Endothelial cell of umbilical vein (primary cell): Measurements from ENCODE around the gene OSTC. TPM values are rescaled to one million over a fixed set of nuclear protein-coding genes. Genes with fewer than 3 reads are reported as not detected.

Experiments
- BruUV-seq: library from RNA; stranded (reverse); fragments of 400-500 nt; replicated peaks from 2 replicates; lab custom pipeline; 2021; lab: Mats Ljungman, UMichigan
- CTCF ChIA-PET: fragments of 300-600, 350-600 bp; sonication (Branson Sonifier 250); formaldehyde crosslinking; loops from one replicate; lab custom pipeline; 2021; ENCODE audit warnings: antibody characterized with exemption, inconsistent platforms; lab: Charles Lee
- POLR2A ChIA-PET: fragments of 300-600, 350-600 bp; sonication (Branson Sonifier 250); formaldehyde crosslinking; loops from one replicate; lab custom pipeline; 2021; ENCODE audit warnings: antibody characterized with exemption, inconsistent platforms; lab: Charles Lee
- DNase-seq: peaks from one replicate; pipeline ENCODE4 v3.0.0-alpha.2; 2011; ENCODE audit warnings: low read depth, low spot score
- FAIRE-seq: peaks from 2 replicates; lab custom pipeline; 2011; peaks lifted over from hg19 to GRCh38; lab: Jason Lieb, UNC
- H2AFZ ChIP-seq: 2 replicates; pipeline ENCODE4 v1.6.0; 2012; ENCODE audit warnings: low read depth, low read length, control low read depth, inconsistent platforms
- H3K27ac ChIP-seq: 2 replicates; pipeline ENCODE4 v1.5.1; 2011; ENCODE audit warnings: low read depth, mild to moderate bottlenecking, control low read depth, low read length, moderate library complexity; ENCODE audit not compliant: insufficient read depth
- H3K27me3 ChIP-seq, 2 experiments: 2 replicates each; pipeline versions ENCODE4 v1.6.0 to v1.6.1; 2011; ENCODE audit warnings: low read length in 2 of 2, mixed read lengths in 1 of 2; ENCODE audit not compliant: control insufficient read depth in 2 of 2, insufficient read depth in 2 of 2
- H3K36me3 ChIP-seq, 2 experiments: 2 replicates in 1 of 2; 3 replicates in 1 of 2; pipeline ENCODE4 v1.5.1; 2011; ENCODE audit warnings: low read length in 2 of 2, mild to moderate bottlenecking in 1 of 2, moderate library complexity in 1 of 2; ENCODE audit not compliant: control insufficient read depth in 2 of 2, insufficient read depth in 2 of 2; ENCODE audit errors: extremely low read depth in 1 of 2
- H3K4me1 ChIP-seq: 3 replicates; pipeline ENCODE4 v1.5.1; 2011; ENCODE audit warnings: mild to moderate bottlenecking, low read length; ENCODE audit not compliant: control insufficient read depth, insufficient read depth; ENCODE audit errors: extremely low read depth
- H3K4me2 ChIP-seq: 2 replicates; pipeline ENCODE4 v1.6.1; 2011; ENCODE audit warnings: low read length, control low read depth, mixed read lengths; ENCODE audit not compliant: insufficient read depth
- H3K4me3 ChIP-seq, 3 experiments: fragments of 200-600 bp in 1 of 3; sonication (generic), shearing (Covaris generic) in 1 of 3; replicated peaks in 1 of 3; 2 replicates each; pipeline ENCODE4 v1.5.1; 2011 to 2016; ENCODE audit warnings: control low read depth in 3 of 3, low read length in 3 of 3, mild to moderate bottlenecking in 2 of 3, inconsistent platforms in 1 of 3, low read depth in 1 of 3, moderate library complexity in 1 of 3; ENCODE audit not compliant: insufficient read depth in 1 of 3
- H3K79me2 ChIP-seq: 2 replicates; pipeline ENCODE4 v1.6.0; 2012; ENCODE audit warnings: low read length, inconsistent platforms; ENCODE audit not compliant: control insufficient read depth, insufficient read depth
- H3K9ac ChIP-seq: replicated peaks from 2 replicates; pipeline ENCODE3; 2011; ENCODE audit warnings: low read length, control low read depth; ENCODE audit not compliant: insufficient read depth; ENCODE audit errors: extremely low read depth
- H3K9me1 ChIP-seq: replicated peaks from 3 replicates; pipeline ENCODE4 v1.6.0; 2011; ENCODE audit warnings: mild to moderate bottlenecking, low read length; ENCODE audit not compliant: control insufficient read depth, insufficient read depth; ENCODE audit errors: extremely low read depth
- H3K9me3 ChIP-seq: replicated peaks from 2 replicates; pipeline ENCODE4 v1.5.1; 2012; ENCODE audit warnings: low read length, inconsistent platforms; ENCODE audit not compliant: control insufficient read depth, insufficient read depth
- H4K20me1 ChIP-seq: replicated peaks from 2 replicates; pipeline ENCODE3; 2011; ENCODE audit warnings: mild to moderate bottlenecking, low read length; ENCODE audit not compliant: control insufficient read depth, insufficient read depth; ENCODE audit errors: extremely low read depth
- CTCF ChIP-seq, 2 donors: IDR thresholded peaks; 1 replicate in 1 of 2; 2 replicates in 1 of 2; pipeline ENCODE4 v1.5.1; 2011; ENCODE audit warnings: low read length in 2 of 2, mild to moderate bottlenecking in 2 of 2, moderate library complexity in 2 of 2, control low read depth in 1 of 2, inconsistent platforms in 1 of 2, low read depth in 1 of 2; ENCODE audit not compliant: insufficient read depth in 1 of 2; ENCODE audit errors: extremely low read depth in 1 of 2
- EZH2 ChIP-seq: IDR thresholded peaks from 2 replicates; pipeline ENCODE4 v1.6.1; 2012; ENCODE audit warnings: borderline replicate concordance, low read depth, mild to moderate bottlenecking, moderate library complexity, low read length, inconsistent platforms; ENCODE audit not compliant: severe bottlenecking
- FOS ChIP-seq: IDR thresholded peaks from 2 replicates; pipeline ENCODE4 v1.6.1; 2011; ENCODE audit warnings: mild to moderate bottlenecking, low read length, moderate library complexity, borderline replicate concordance; ENCODE audit not compliant: insufficient read depth
- GATA2 ChIP-seq: IDR thresholded peaks from 2 replicates; pipeline ENCODE4 v1.7.0; 2011; ENCODE audit warnings: low read depth, mild to moderate bottlenecking, moderate library complexity, mixed read lengths, low read length; ENCODE audit not compliant: insufficient read length, insufficient read depth
- JUN ChIP-seq: IDR thresholded peaks from 2 replicates; pipeline ENCODE4 v1.6.1; 2011; ENCODE audit warnings: borderline replicate concordance, low read depth; ENCODE audit not compliant: insufficient read length, insufficient read depth
- MAX ChIP-seq: IDR thresholded peaks from 2 replicates; pipeline ENCODE4 v1.6.1; 2011; ENCODE audit not compliant: insufficient read depth, insufficient read length
- MYC ChIP-seq: IDR thresholded peaks from one replicate; pipeline ENCODE4 v1.6.1; 2011; ENCODE audit warnings: mild to moderate bottlenecking, low read depth, low read length
- POLR2A ChIP-seq: IDR thresholded peaks from 2 replicates; pipeline ENCODE4 v1.6.1; 2012; ENCODE audit warnings: low read depth, mild to moderate bottlenecking, control low read depth, low read length
- POLR2AphosphoS5 ChIP-seq: IDR thresholded peaks from 2 replicates; pipeline ENCODE4 v1.6.1; 2012; ENCODE audit warnings: low read depth, mild to moderate bottlenecking, control low read depth, low read length, moderate library complexity; ENCODE audit not compliant: insufficient read depth
- dilution Hi-C: fragments of 300-500 bp; cut with MboI; formaldehyde crosslinking; loops from one replicate; pipeline ENCODE4 v1.15.0; 2019; ENCODE audit warnings: low sequenced_read_pairs; ENCODE audit not compliant: extremely low pct_ligation_motif_present
- intact Hi-C: fragments of 100-400 bp; cut with micrococcal nuclease; formaldehyde crosslinking; loops from one replicate; pipeline ENCODE4 v1.10.0; 2022
- polyA plus RNA-seq, 4 experiments: library from polyadenylated mRNA; depleted of rRNA in 3 of 4; stranded (reverse) in 3 of 4; unstranded in 1 of 4; fragments of >200 nt; gene quantifications; 2 replicates each; pipeline versions ENCODE4 v1.2.1 to v1.2.3, GENCODE V29; 2011 to 2012; ENCODE audit warnings: missing spikeins in 1 of 4
- total RNA-seq: library from RNA; stranded (reverse); gene quantifications from 2 replicates; pipeline ENCODE4 v1.2.3, GENCODE V29; 2021

The OSTC gene
- total and polyA plus RNA-seq, 2 donors (not counting 3 experiments of a cell fraction or from before 2014, with no cell fraction given) = 196 to 310 TPM

- POLR2A ChIA-PET = interaction anchor here (1.0 to 1.8 kb wide), 2 partner anchors 22 kb away, joined by 3 to 14 read pairs; partner anchors contain the start of gene OSTC
- H3K36me3 ChIP-seq = peaks cover 24 to 39% of the 10 kb centered on the region in 2 experiments
These were observed 22.0 kb upstream of the OSTC start for GRCh38 chr4:108628411-108628810.

More at GRCh38 chr4:108628411-108628810, 22.0 kb upstream of the OSTC start:
- H3K79me2 ChIP-seq = peaks cover 16% of the 10 kb centered on the region
- no peak for TF ChIP-seq GATA2
- TF ChIP-seq POLR2A = no peak
- TF ChIP-seq CTCF (IDR thresholded peaks at IDR 0.05; ENCODE audit: extremely low read depth in 1 of 2, insufficient read depth in 1 of 2, low read depth in 1 of 2, low read length in 2 of 2) = no peak
- no peak for TF ChIP-seq EZH2
- no peak for TF ChIP-seq MYC
- TF ChIP-seq JUN = no peak
- no peak for TF ChIP-seq MAX
- TF ChIP-seq FOS = no peak
- TF ChIP-seq POLR2AphosphoS5 = no peak
- no peak overlapping the region for H3K4me3 ChIP-seq
- no peaks in the 10 kb centered on the region for H3K9me1 ChIP-seq
- intact Hi-C loops = no loop called here
- no TSS peak for BruUV-seq
- no peaks in the 10 kb centered on the region for H3K27me3 ChIP-seq
- H3K9me3 ChIP-seq = no peaks in the 10 kb centered on the region
- CTCF ChIA-PET = interaction anchor here (1.1 to 2.9 kb wide), 2 partner anchors 10 to 609 kb away, joined by 3 to 12 read pairs; no protein-coding TSS in a partner anchor
- no peaks in the 10 kb centered on the region for H3K4me1 ChIP-seq
- DNase-seq (no peak), FAIRE-seq (no peak)
- H3K9ac ChIP-seq = no peak overlapping the region
- no peak overlapping the region for H3K27ac ChIP-seq
- dilution Hi-C loops = no loop called here
- H2AFZ ChIP-seq = no peak overlapping the region
- no peaks in the 10 kb centered on the region for H4K20me1 ChIP-seq
- no peak overlapping the region for H3K4me2 ChIP-seq
